ENCODE measurements around the gene RAB40B. TPM values are rescaled to one million over a fixed set of nuclear protein-coding genes. Genes with fewer than 3 reads are reported as not detected.

Gene RAB40B
- polyA plus RNA-seq, 1 of the 3 experiments (the other 2 are of a cell fraction) = 20.7 TPM

DNA sequence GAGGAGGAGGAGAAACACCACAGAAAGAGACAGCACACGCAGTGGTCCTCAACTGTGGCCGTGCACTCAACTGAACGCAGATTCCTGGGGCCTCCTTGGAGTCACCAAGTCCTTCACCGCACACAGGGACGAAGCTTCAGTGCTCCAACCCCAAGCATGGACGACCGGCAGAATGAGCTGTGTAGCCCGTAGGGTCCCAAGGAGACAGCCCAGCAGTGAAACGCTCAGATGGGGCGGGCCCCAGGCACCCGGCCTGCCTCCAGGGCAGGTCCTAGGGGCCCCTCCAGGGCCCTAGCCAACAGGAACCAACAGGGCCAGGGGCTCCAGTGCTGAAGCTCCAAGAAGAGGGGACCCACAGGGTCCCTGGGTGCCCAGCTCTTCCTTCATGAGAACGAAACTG is 13.2 kb downstream of the RAB40B start:
- DNase-seq = no peak
- Histone ChIP-seq H3K4me3 (ENCODE audit: low read depth in 2 of 2, low read length in 1 of 2) (no peak overlapping the region), H3K9me3 (peaks cover 6% of the 10 kb centered on the region), H3K36me3 (replicated peaks in 1 of 2; ENCODE audit: control insufficient read depth in 1 of 2, insufficient read depth in 2 of 2, low read length in 1 of 2) (no peaks in the 10 kb centered on the region), H2AFZ (ENCODE audit: low read depth) (no peak overlapping the region), H3K9me2 (no peaks in the 10 kb centered on the region), H3K27me3 (ENCODE audit: insufficient read depth) (no peaks in the 10 kb centered on the region), H3K27ac (ENCODE audit: low read depth in 2 of 2, low read length in 1 of 2) (no peak overlapping the region), H4K20me1 (ENCODE audit: insufficient read depth) (no peaks in the 10 kb centered on the region), H3K4me2 (no peak overlapping the region), H3K79me2 (ENCODE audit: insufficient read depth) (no peaks in the 10 kb centered on the region), H3K4me1 (ENCODE audit: control insufficient read depth in 1 of 2, insufficient read depth in 2 of 2, low read depth in 1 of 2, low read length in 1 of 2) (no peaks in the 10 kb centered on the region), H3F3A (replicated peaks; ENCODE audit: insufficient read depth) (no peaks in the 10 kb centered on the region), H3K9ac (no peak overlapping the region)
- TF ChIP-seq FOXM1 (IDR thresholded peaks at IDR 0.05; ENCODE audit: low read depth) = no peak
- no peak for TF ChIP-seq POLR2AphosphoS5 (IDR thresholded peaks at IDR 0.05; ENCODE audit: low read depth, low read length)
- TF ChIP-seq YY1 (IDR thresholded peaks at IDR 0.05; ENCODE audit: low read depth) = no peak
- TF ChIP-seq MEF2A (IDR thresholded peaks at IDR 0.05; ENCODE audit: borderline replicate concordance, low read depth) = no peak
- TF ChIP-seq RCOR1 (IDR thresholded peaks at IDR 0.05; ENCODE audit: low read length) = no peak
- TF ChIP-seq EZH2phosphoT487 (IDR thresholded peaks at IDR 0.05; ENCODE audit: borderline replicate concordance, low read depth) = no peak
- TF ChIP-seq GATA2 (CRISPR knock-in tag; IDR thresholded peaks at IDR 0.05) = no peak
- TF ChIP-seq NRF1 (IDR thresholded peaks at IDR 0.05; ENCODE audit: low read depth, low read length) = no peak
- TF ChIP-seq, protein P1, sequence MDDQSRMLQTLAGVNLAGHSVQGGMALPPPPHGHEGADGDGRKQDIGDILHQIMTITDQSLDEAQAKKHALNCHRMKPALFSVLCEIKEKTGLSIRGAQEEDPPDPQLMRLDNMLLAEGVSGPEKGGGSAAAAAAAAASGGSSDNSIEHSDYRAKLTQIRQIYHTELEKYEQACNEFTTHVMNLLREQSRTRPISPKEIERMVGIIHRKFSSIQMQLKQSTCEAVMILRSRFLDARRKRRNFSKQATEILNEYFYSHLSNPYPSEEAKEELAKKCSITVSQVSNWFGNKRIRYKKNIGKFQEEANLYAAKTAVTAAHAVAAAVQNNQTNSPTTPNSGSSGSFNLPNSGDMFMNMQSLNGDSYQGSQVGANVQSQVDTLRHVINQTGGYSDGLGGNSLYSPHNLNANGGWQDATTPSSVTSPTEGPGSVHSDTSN (IDR thresholded peaks at IDR 0.05) = no peak
- TF ChIP-seq, protein P2, sequence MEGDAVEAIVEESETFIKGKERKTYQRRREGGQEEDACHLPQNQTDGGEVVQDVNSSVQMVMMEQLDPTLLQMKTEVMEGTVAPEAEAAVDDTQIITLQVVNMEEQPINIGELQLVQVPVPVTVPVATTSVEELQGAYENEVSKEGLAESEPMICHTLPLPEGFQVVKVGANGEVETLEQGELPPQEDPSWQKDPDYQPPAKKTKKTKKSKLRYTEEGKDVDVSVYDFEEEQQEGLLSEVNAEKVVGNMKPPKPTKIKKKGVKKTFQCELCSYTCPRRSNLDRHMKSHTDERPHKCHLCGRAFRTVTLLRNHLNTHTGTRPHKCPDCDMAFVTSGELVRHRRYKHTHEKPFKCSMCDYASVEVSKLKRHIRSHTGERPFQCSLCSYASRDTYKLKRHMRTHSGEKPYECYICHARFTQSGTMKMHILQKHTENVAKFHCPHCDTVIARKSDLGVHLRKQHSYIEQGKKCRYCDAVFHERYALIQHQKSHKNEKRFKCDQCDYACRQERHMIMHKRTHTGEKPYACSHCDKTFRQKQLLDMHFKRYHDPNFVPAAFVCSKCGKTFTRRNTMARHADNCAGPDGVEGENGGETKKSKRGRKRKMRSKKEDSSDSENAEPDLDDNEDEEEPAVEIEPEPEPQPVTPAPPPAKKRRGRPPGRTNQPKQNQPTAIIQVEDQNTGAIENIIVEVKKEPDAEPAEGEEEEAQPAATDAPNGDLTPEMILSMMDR (IDR thresholded peaks at IDR 0.05) = no peak
- no peak for TF ChIP-seq FOXJ3 (CRISPR knock-in tag; IDR thresholded peaks at IDR 0.05)
- TF ChIP-seq JUND (IDR thresholded peaks at IDR 0.05) = no peak
- POLR2A ChIA-PET = no interaction called here
- WGBS (ENCODE audit: low lambda C conversion rate) = 91% methylated on average over 6 of the region's 12 CpGs
- CTCF ChIA-PET = interaction anchor here (1.4 kb wide), 1 partner anchor 17 kb away, joined by 3 read pairs; no protein-coding TSS in a partner anchor

DNA sequence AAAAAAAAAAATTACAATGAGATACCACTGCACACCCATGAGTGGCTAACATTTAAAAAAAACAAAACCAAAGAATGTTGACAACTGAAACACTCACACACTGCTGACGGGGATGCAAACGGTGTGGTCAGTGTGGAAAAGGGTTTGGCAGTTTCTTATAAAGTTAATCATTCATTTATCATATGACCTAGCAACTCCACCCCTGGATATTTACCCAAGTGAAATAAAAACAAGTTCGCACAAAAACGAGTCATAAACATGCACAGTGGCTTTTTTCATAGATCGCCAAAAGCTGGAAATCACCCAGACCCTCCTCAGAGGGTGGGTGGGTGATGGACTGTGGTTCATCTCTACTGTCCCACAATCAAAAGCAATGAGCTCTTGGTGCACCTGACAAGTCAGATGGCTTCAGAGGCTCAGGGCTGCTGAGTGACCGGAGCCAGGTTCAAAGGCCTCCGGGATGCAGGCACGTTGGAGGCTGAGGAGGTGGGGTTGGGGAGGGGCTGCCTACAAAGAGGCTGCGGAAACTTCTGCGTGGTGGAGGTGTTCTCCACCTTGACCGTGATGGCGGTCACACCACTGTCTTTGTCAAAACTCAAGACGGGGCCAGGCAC is 14.2 kb downstream of the RAB40B start:
- Histone ChIP-seq H3K9me2 (no peaks in the 10 kb centered on the region), H4K20me1 (ENCODE audit: insufficient read depth) (no peaks in the 10 kb centered on the region), H3K4me3 (ENCODE audit: low read depth in 2 of 2, low read length in 1 of 2) (no peak overlapping the region), H3F3A (replicated peaks; ENCODE audit: insufficient read depth) (no peaks in the 10 kb centered on the region), H3K27me3 (ENCODE audit: insufficient read depth) (no peaks in the 10 kb centered on the region), H3K27ac (ENCODE audit: low read depth in 2 of 2, low read length in 1 of 2) (no peak overlapping the region), H3K79me2 (ENCODE audit: insufficient read depth) (no peaks in the 10 kb centered on the region), H3K36me3 (replicated peaks in 1 of 2; ENCODE audit: control insufficient read depth in 1 of 2, insufficient read depth in 2 of 2, low read length in 1 of 2) (no peaks in the 10 kb centered on the region), H3K9ac (no peak overlapping the region), H3K4me2 (no peak overlapping the region), H3K4me1 (ENCODE audit: control insufficient read depth in 1 of 2, insufficient read depth in 2 of 2, low read depth in 1 of 2, low read length in 1 of 2) (no peaks in the 10 kb centered on the region), H2AFZ (ENCODE audit: low read depth) (no peak overlapping the region), H3K9me3 (peaks cover 6% of the 10 kb centered on the region)
- 87% methylated on average over 13 of the region's 13 CpGs for WGBS (ENCODE audit: low lambda C conversion rate)
- CTCF ChIA-PET = interaction anchor here (1.4 kb wide), 1 partner anchor 16 kb away, joined by 3 read pairs; no protein-coding TSS in a partner anchor
- DNase-seq = no peak
- POLR2A ChIA-PET = no interaction called here
- TF ChIP-seq GABPA (IDR thresholded peaks at IDR 0.05; ENCODE audit: low read depth) = no peak
- TF ChIP-seq MXI1 (IDR thresholded peaks at IDR 0.05; ENCODE audit: low read depth, low read length) = no peak
- no peak for TF ChIP-seq RFX5 (IDR thresholded peaks at IDR 0.05; ENCODE audit: low read length)
- no peak for TF ChIP-seq GATA2 (CRISPR knock-in tag; IDR thresholded peaks at IDR 0.05)
- TF ChIP-seq EZH2phosphoT487 (IDR thresholded peaks at IDR 0.05; ENCODE audit: borderline replicate concordance, low read depth) = no peak
- TF ChIP-seq TAF1 (IDR thresholded peaks at IDR 0.05; ENCODE audit: borderline replicate concordance, low read depth, low read length) = no peak
- TF ChIP-seq TEAD4 (IDR thresholded peaks at IDR 0.05; ENCODE audit: borderline replicate concordance, insufficient read depth) = no peak
- TF ChIP-seq, protein P1 (IDR thresholded peaks at IDR 0.05) = no peak
- TF ChIP-seq, protein P3, sequence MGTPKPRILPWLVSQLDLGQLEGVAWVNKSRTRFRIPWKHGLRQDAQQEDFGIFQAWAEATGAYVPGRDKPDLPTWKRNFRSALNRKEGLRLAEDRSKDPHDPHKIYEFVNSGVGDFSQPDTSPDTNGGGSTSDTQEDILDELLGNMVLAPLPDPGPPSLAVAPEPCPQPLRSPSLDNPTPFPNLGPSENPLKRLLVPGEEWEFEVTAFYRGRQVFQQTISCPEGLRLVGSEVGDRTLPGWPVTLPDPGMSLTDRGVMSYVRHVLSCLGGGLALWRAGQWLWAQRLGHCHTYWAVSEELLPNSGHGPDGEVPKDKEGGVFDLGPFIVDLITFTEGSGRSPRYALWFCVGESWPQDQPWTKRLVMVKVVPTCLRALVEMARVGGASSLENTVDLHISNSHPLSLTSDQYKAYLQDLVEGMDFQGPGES (IDR thresholded peaks at IDR 0.05; ENCODE audit: low read depth, low read length) = no peak
- TF ChIP-seq, protein P2 (IDR thresholded peaks at IDR 0.05) = no peak
- TF ChIP-seq SIN3A (IDR thresholded peaks at IDR 0.05; ENCODE audit: borderline replicate concordance, low read depth, low read length) = no peak
- TF ChIP-seq, protein P4, sequence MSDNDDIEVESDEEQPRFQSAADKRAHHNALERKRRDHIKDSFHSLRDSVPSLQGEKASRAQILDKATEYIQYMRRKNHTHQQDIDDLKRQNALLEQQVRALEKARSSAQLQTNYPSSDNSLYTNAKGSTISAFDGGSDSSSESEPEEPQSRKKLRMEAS (IDR thresholded peaks at IDR 0.05; ENCODE audit: low read depth) = no peak
